Neural progenitor cell (in vitro differentiated cells): Measurements from ENCODE around the gene ZMYND8.

Source experiments
- CTCF ChIP-seq: fragments of 200-600 bp; sonication (generic); IDR thresholded peaks from 2 replicates; pipeline ENCODE4 v1.5.1; 2017; ENCODE audit warnings: antibody characterized with exemption, mild to moderate bottlenecking
- EZH2 ChIP-seq: fragments of 200-600 bp; sonication (generic); IDR thresholded peaks from 2 replicates; pipeline ENCODE4 v1.6.1; 2017; ENCODE audit warnings: antibody characterized with exemption, mild to moderate bottlenecking, moderate library complexity
- EZH2phosphoT487 ChIP-seq: fragments of 200-600 bp; sonication (generic); IDR thresholded peaks from 2 replicates; pipeline ENCODE4 v1.6.1; 2017; ENCODE audit warnings: antibody characterized with exemption

- TF ChIP-seq CTCF: no peak
- no peak for TF ChIP-seq EZH2
- no peak for TF ChIP-seq EZH2phosphoT487
These were observed 116.8 kb downstream of the ZMYND8 start for GRCh38 chr20:47239719-47240067.
